ENCODE measurements around the gene ADH7. TPM values are rescaled to one million over a fixed set of nuclear protein-coding genes. Genes with fewer than 3 reads are reported as not detected.
A peak's percentile ranks its signal among the peaks of the same experiment; 100 is the strongest.

The ADH7 gene
- total and polyA plus RNA-seq, 2 of the 4 experiments (the other 2 are of a cell fraction): not detected

DNA sequence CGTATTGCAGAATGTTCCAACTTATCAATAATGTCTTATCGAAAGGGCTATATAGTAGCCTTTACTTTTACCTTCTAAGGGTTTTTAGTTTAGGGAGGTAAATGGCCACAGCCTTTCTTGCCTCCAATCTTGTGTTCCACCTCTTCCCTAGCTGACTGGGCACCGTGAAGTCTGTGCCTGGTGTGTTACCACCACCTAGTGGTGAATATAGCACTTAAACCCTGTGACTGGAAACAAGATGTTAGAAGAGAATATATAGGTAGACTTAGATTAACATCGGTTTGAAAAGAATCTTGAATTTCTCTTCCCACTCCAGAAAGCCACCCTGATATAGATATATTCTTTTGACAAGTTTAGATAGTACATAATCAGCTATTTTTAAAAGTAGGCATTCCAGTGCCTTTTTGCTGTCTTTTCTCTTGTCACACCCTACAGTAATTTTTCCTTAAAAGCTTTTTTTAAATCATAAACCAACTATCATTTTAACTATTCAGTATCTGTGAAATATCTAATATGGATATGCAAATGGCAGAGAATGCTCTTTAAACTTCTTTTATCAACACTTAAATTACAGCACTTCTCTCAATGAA is 27.8 kb upstream of the ADH7 start:
- Histone ChIP-seq H3K23ac (ENCODE audit: low read depth, low read length) (no peak overlapping the region), H4K20me1 (ENCODE audit: insufficient read depth, low read length) (no peaks in the 10 kb centered on the region), H3K9me1 (ENCODE audit: insufficient read depth, low read length) (no peaks in the 10 kb centered on the region), H4K8ac (ENCODE audit: low read depth in 2 of 2, low read length in 2 of 2) (no peak overlapping the region), H3K27me3 (ENCODE audit: control insufficient read depth, insufficient read depth, low read length) (0 out of 2 replicates have a peak, but pooled peaks cover 1% of the 10 kb centered on the region), H3K9me3 (ENCODE audit: control insufficient read depth, insufficient read depth, low read length) (no peaks in the 10 kb centered on the region), H2BK5ac (ENCODE audit: low read depth, low read length, poor library complexity, severe bottlenecking) (no peak overlapping the region), H3K27ac (ENCODE audit: insufficient read depth, low read length) (no peak overlapping the region), H3K18ac (ENCODE audit: low read depth, low read length) (no peak overlapping the region), H2BK120ac (ENCODE audit: low read depth, low read length) (no peak overlapping the region), H3K79me1 (ENCODE audit: low read depth in 1 of 2, low read length in 2 of 2) (no peaks in the 10 kb centered on the region), H3K9ac (ENCODE audit: low read depth, low read length) (no peak overlapping the region), H3K56ac (ENCODE audit: extremely low read depth, insufficient read depth, low read length) (no peak overlapping the region), H2BK15ac (ENCODE audit: low read depth, low read length) (no peak overlapping the region), H3K4me2 (ENCODE audit: low read depth, low read length) (no peak overlapping the region), H3K14ac (replicated peaks; ENCODE audit: low read depth, low read length) (no peak overlapping the region), H2AK5ac (ENCODE audit: low read depth, low read length) (no peak overlapping the region), H2BK20ac (ENCODE audit: low read depth, low read length) (no peak overlapping the region), H3K36me3 (ENCODE audit: control insufficient read depth, insufficient read depth, low read length) (no peaks in the 10 kb centered on the region), H3K4me1 (ENCODE audit: control insufficient read depth, insufficient read depth, low read length) (no peaks in the 10 kb centered on the region), H4K5ac (ENCODE audit: low read depth, low read length) (no peak overlapping the region), H3K4ac (ENCODE audit: low read depth, low read length) (no peak overlapping the region), H4K91ac (ENCODE audit: insufficient read depth, low read depth, low read length) (no peak overlapping the region), H2AFZ (replicated peaks; ENCODE audit: low read length, poor library complexity) (no peak overlapping the region), H2AK9ac (replicated peaks; ENCODE audit: low read depth, low read length, poor library complexity) (no peak overlapping the region), H3K4me3 (ENCODE audit: insufficient read depth, low read depth, low read length) (no peak overlapping the region)
- CTCF ChIA-PET: interaction anchor here (0.6 to 2.0 kb wide), 10 partner anchors 15 to 803 kb away, joined by 3 to 9 read pairs (median 3); partner anchors contain the start of gene METAP1
- TF ChIP-seq MAFK (IDR thresholded peaks at IDR 0.05; ENCODE audit: low read depth, low read length) (no peak), USF2 (IDR thresholded peaks at IDR 0.05; ENCODE audit: low read depth, low read length) (no peak), MAZ (IDR thresholded peaks at IDR 0.05; ENCODE audit: borderline replicate concordance, low read depth, low read length) (no peak), MXI1 (IDR thresholded peaks at IDR 0.05; ENCODE audit: borderline replicate concordance, low read depth, low read length) (no peak), RCOR1 (IDR thresholded peaks at IDR 0.05; ENCODE audit: insufficient replicate concordance, low read length) (no peak), BHLHE40 (IDR thresholded peaks at IDR 0.05; ENCODE audit: low read depth, low read length) (no peak), CHD1 (IDR thresholded peaks at IDR 0.05; ENCODE audit: low read depth, low read length) (no peak), SMC3 (IDR thresholded peaks at IDR 0.05; ENCODE audit: low read depth, low read length) (peak; percentile 79), RFX5 (IDR thresholded peaks at IDR 0.05; ENCODE audit: low read depth, low read length) (no peak), NFE2L2 (IDR thresholded peaks at IDR 0.05; ENCODE audit: low read depth, low read length) (no peak), RAD21 (IDR thresholded peaks at IDR 0.05; ENCODE audit: low read length) (peak; percentile 98), FOS (IDR thresholded peaks at IDR 0.05; ENCODE audit: low read depth, low read length) (no peak), POLR2A (IDR thresholded peaks at IDR 0.05; ENCODE audit: low read depth, low read length) (no peak), CEBPB (IDR thresholded peaks at IDR 0.05; ENCODE audit: low read depth, low read length) (no peak)
- TF ChIP-seq, protein P1, sequence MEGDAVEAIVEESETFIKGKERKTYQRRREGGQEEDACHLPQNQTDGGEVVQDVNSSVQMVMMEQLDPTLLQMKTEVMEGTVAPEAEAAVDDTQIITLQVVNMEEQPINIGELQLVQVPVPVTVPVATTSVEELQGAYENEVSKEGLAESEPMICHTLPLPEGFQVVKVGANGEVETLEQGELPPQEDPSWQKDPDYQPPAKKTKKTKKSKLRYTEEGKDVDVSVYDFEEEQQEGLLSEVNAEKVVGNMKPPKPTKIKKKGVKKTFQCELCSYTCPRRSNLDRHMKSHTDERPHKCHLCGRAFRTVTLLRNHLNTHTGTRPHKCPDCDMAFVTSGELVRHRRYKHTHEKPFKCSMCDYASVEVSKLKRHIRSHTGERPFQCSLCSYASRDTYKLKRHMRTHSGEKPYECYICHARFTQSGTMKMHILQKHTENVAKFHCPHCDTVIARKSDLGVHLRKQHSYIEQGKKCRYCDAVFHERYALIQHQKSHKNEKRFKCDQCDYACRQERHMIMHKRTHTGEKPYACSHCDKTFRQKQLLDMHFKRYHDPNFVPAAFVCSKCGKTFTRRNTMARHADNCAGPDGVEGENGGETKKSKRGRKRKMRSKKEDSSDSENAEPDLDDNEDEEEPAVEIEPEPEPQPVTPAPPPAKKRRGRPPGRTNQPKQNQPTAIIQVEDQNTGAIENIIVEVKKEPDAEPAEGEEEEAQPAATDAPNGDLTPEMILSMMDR (conservative IDR thresholded peaks at IDR 0.05; ENCODE audit: low read depth, low read length): peak; percentile 92
- TF ChIP-seq, protein P2, sequence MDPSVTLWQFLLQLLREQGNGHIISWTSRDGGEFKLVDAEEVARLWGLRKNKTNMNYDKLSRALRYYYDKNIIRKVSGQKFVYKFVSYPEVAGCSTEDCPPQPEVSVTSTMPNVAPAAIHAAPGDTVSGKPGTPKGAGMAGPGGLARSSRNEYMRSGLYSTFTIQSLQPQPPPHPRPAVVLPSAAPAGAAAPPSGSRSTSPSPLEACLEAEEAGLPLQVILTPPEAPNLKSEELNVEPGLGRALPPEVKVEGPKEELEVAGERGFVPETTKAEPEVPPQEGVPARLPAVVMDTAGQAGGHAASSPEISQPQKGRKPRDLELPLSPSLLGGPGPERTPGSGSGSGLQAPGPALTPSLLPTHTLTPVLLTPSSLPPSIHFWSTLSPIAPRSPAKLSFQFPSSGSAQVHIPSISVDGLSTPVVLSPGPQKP (IDR thresholded peaks at IDR 0.05; ENCODE audit: borderline replicate concordance, low read depth, low read length): no peak
- DNase-seq: peak; percentile 72
- no CpG with 5 or more reads among the region's 4 CpGs for WGBS, 2 experiments (ENCODE audit: extremely low coverage in 2 of 2, insufficient read length in 1 of 2)
- POLR2A ChIA-PET (ENCODE audit: unreplicated experiment): no interaction called here
- intact Hi-C loops (cut with micrococcal nuclease) (loop anchor here (1.0 to 10.0 kb wide), 8 partner anchors 48 to 1311 kb away; partner anchors contain the start of gene TSPAN5), dilution Hi-C loops (cut with HindIII; ENCODE audit: low sequenced_read_pairs, unreplicated experiment) (no loop called here), in situ Hi-C loops (cut with MboI; ENCODE audit: low sequenced_read_pairs) (no loop called here)
- no TSS peak for BruUV-seq (replicated peaks)
- ATAC-seq (ENCODE audit: low read depth): peak; percentile 98
